ENCODE measurements around the gene DIP2C. TPM values are rescaled to one million over a fixed set of nuclear protein-coding genes. Genes with fewer than 3 reads are reported as not detected.

DIP2C gene
- total and polyA plus RNA-seq, 8 donors: 2.4 to 40.1 (median 21.0) TPM

GRCh38 chr10:581776-582330 is 107.6 kb downstream of the DIP2C start:
- H3K4me3 ChIP-seq: no peak overlapping the region
- intact Hi-C loops (cut with DNase I; ENCODE audit: low total_unique reads): no loop called here
- WGBS, 5 donors: 64 to 78% (median 74%) methylated on average over 14 of the region's 14 CpGs
- no peaks in the 10 kb centered on the region for H3K36me3 ChIP-seq
- no peaks in the 10 kb centered on the region for H3K27me3 ChIP-seq
- peaks cover 0 to 32% (median 15%) of the 10 kb centered on the region in 4 donors for H3K4me1 ChIP-seq
- TF ChIP-seq POLR2A (IDR thresholded peaks at IDR 0.05): no peak
- no peak for TF ChIP-seq CTCF (IDR thresholded peaks at IDR 0.05)
- TF ChIP-seq EP300 (IDR thresholded peaks at IDR 0.05): no peak
- no peak for TF ChIP-seq POLR2AphosphoS5 (IDR thresholded peaks at IDR 0.05)
- no peaks in the 10 kb centered on the region for H3K9me3 ChIP-seq
- peak overlapping the region in 1 of 5 donors; percentile 62 for H3K27ac ChIP-seq
- no peak for DNase-seq

GRCh38 chr10:580778-581177 is 108.7 kb downstream of the DIP2C start:
- Histone ChIP-seq H3K27me3 (no peaks in the 10 kb centered on the region), H3K4me3 (no peak overlapping the region), H3K27ac (peak overlapping the region in 3 of 5 donors; percentile 55 to 62 (median 57)), H3K9me3 (no peaks in the 10 kb centered on the region), H3K4me1 (peaks cover 0 to 43% (median 17%) of the 10 kb centered on the region in 4 donors), H3K36me3 (no peaks in the 10 kb centered on the region)
- WGBS, 5 donors: 50 to 63% (median 55%) methylated on average over 6 of the region's 6 CpGs
- intact Hi-C loops (cut with DNase I; ENCODE audit: low total_unique reads): no loop called here
- no peak for DNase-seq
- no peak for TF ChIP-seq EP300 (IDR thresholded peaks at IDR 0.05)
- peak in 1 of 3 donors; percentile 52 for TF ChIP-seq POLR2AphosphoS5 (IDR thresholded peaks at IDR 0.05)

GRCh38 chr10:576130-576465 is 113.4 kb downstream of the DIP2C start:
- no peak for TF ChIP-seq EP300 (IDR thresholded peaks at IDR 0.05)
- no peak for TF ChIP-seq POLR2AphosphoS5 (IDR thresholded peaks at IDR 0.05)
- H3K27ac ChIP-seq: no peak overlapping the region
- H3K9me3 ChIP-seq: no peaks in the 10 kb centered on the region
- H3K4me1 ChIP-seq: peaks cover 0 to 54% (median 28%) of the 10 kb centered on the region in 4 donors
- WGBS, 5 donors: 68 to 89% (median 82%) methylated on average over 6 to 10 of the region's 10 CpGs
- intact Hi-C loops (cut with DNase I; ENCODE audit: low total_unique reads): no loop called here
- no peak for DNase-seq
- H3K4me3 ChIP-seq: no peak overlapping the region
- H3K27me3 ChIP-seq: no peaks in the 10 kb centered on the region
- H3K36me3 ChIP-seq: no peaks in the 10 kb centered on the region

- H3K9me3 ChIP-seq: no peaks in the 10 kb centered on the region
- H3K27ac ChIP-seq: peak overlapping the region in 1 of 5 donors; percentile 36
- intact Hi-C loops (cut with DNase I; ENCODE audit: low total_unique reads): no loop called here
- DNase-seq: no peak
- 41 to 62% (median 52%) methylated on average over 16 of the region's 16 CpGs for WGBS, 5 donors
- no peaks in the 10 kb centered on the region for H3K36me3 ChIP-seq
- no peak for TF ChIP-seq EP300 (IDR thresholded peaks at IDR 0.05)
- no peak for TF ChIP-seq POLR2A (IDR thresholded peaks at IDR 0.05)
- TF ChIP-seq POLR2AphosphoS5 (IDR thresholded peaks at IDR 0.05): no peak
- TF ChIP-seq CTCF (IDR thresholded peaks at IDR 0.05): no peak
- H3K27me3 ChIP-seq: no peaks in the 10 kb centered on the region
- peaks cover 0 to 54% (median 28%) of the 10 kb centered on the region in 4 donors for H3K4me1 ChIP-seq
- H3K4me3 ChIP-seq: no peak overlapping the region
Measured at GRCh38 chr10:575402-576129, 113.9 kb downstream of the DIP2C start.

- H3K9me3 ChIP-seq: no peaks in the 10 kb centered on the region
- H3K27ac ChIP-seq: no peak overlapping the region
- no peak for DNase-seq
- H3K27me3 ChIP-seq: no peaks in the 10 kb centered on the region
- intact Hi-C loops (cut with DNase I; ENCODE audit: low total_unique reads): no loop called here
- no peaks in the 10 kb centered on the region for H3K36me3 ChIP-seq
- H3K4me1 ChIP-seq: peaks cover 0 to 51% (median 26%) of the 10 kb centered on the region in 4 donors
- no peak overlapping the region for H3K4me3 ChIP-seq
- 81 to 90% (median 87%) methylated on average over 12 of the region's 12 CpGs for WGBS, 5 donors
- TF ChIP-seq POLR2A (IDR thresholded peaks at IDR 0.05): no peak
- no peak for TF ChIP-seq CTCF (IDR thresholded peaks at IDR 0.05)
- no peak for TF ChIP-seq POLR2AphosphoS5 (IDR thresholded peaks at IDR 0.05)
- no peak for TF ChIP-seq EP300 (IDR thresholded peaks at IDR 0.05)
Measured at GRCh38 chr10:572696-573095, 116.8 kb downstream of the DIP2C start.

Measured in stomach (tissue), 9 donors.